CD4-positive, alpha-beta T cell treated with Interleukin-12 subunit alpha and Interleukin-12 subunit beta, for 1 hour (primary cell): Measurements from ENCODE around the gene SLC12A7.
"Not testable (repeated sequence)": the region's sequence is repeated elsewhere in the genome, so short reads cannot be mapped to it uniquely, and the experiment has no call there.

Source experiments
- DNase-seq: peaks from one replicate; pipeline ENCODE4 v3.0.0-alpha.2; 2020

The SLC12A7 gene

DNA sequence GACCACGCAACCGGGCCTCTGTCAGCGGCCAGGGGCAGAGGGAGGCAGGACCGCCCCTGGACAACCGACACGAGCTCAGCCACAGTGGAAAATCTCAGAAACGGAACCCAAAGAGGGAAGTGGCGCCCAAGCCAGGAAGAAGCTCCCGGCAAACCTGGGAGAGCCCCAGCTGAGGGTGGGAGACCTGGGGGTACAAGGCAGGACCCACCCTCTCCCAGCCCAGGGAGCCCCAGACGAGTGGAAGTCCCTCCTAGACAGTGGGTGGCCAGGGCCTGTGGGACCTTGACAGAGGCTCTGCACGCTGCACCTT is 3.0 kb downstream of the SLC12A7 start:
- DNase-seq, result no peak

- DNase-seq, result no peak
These were observed 3.6 kb downstream of the SLC12A7 start for GRCh38 chr5:1108023-1108864.

DNA sequence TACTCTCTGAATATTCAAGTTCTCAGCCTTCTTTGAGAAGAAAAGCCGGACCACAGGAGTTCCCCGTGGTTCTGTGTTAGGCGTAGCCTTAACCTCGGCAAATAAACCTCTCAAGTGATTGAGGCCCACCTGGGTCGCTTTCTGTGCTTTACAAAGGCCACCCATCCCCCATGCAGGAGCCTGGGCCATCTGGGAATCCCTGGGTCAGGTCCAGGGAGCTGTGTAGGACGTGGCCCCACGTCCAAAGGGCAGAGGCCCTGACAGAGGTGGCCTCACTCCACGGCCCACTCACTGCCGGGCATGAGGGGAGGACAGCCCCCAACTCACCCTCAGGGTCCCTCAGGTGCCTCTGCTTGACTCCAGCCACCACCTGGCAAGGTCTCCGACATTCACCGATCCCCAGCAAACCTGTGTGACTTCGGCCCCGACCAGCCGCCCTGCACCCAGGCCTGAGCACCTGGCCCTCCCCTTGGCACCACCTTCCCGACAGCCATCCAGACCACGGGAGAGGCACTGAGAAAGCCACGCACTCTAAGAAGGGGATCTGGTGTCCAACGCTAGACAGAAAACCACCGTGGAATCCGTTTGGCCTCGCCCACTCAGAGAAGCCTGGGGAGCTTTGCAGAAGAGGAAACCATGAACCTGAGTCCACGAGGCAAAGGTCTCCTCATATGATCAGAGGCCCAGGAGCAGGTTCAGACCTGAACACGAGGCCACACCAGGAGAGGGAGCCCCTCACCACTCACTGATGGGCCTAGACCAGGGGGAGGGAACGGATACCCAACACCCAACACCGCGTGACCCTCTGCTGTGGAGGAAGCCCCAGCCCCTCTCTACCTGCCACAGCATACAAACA is 4.5 kb downstream of the SLC12A7 start:
- DNase-seq, result no peak

- DNase-seq, result no peak
These were observed 5.3 kb downstream of the SLC12A7 start for GRCh38 chr5:1106385-1107166.

- DNase-seq, result peak; percentile 52
These were observed 6.3 kb downstream of the SLC12A7 start for GRCh38 chr5:1105350-1106265.

GRCh38 chr5:1104327-1105006 is 7.4 kb downstream of the SLC12A7 start:
- DNase-seq, result peak; percentile 39

DNA sequence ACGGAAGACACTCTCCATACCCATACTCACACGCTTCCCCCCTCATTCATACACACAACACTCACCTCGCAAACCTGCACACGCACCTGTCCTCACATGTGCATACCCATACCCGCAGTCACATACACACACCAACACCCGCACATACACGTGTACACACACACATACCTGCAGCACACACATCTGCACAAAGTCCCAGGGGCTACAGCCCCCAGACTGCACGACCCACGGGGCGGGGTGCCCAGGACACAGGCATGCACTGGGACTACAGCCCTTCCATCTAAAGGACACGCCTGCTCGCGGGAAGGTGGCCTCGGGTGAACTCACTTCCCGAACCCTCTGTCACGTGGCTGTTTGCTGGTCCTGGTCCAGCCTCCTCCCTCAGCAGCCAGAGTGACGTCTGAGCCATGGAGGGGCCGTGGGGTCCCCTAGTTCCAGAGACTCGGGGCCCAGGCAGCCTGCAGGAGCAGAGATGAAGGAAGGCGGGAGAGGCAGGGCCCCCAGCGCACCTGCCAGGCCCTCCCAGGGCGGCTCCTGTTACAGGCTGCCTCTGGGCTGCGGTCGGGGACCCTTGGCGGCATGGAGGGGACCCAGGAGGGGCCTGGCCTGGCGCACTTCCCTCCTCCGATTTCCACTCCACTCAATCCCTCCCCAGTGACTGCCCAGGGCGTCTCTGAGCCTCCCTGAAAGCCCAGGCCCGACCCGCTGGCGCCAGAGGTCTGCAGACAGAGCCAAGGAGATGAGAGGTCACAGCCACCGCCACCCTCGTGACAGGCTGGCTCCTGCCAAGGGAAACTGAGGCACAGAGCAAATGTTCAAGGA is 8.1 kb downstream of the SLC12A7 start:
- no peak for DNase-seq

DNA sequence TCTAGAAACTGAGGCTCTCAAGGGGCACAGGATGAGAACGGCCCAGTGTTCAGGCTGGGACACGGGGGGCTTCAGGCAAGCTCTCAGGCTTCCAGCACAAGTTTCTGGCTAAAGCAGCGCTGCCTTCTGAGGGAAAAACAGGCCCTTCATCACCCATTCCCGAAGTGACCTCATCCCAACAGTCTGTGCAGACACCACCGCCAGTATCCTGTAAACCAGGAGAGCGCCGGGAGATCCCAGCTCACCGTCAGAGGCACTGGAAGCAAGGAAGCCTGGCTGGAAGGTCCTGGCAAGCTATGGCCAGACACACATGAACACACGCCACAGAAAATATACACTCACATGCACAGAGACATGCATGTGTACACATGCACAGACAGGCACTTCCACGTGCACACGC is 8.8 kb downstream of the SLC12A7 start:
- DNase-seq, result no peak

DNA sequence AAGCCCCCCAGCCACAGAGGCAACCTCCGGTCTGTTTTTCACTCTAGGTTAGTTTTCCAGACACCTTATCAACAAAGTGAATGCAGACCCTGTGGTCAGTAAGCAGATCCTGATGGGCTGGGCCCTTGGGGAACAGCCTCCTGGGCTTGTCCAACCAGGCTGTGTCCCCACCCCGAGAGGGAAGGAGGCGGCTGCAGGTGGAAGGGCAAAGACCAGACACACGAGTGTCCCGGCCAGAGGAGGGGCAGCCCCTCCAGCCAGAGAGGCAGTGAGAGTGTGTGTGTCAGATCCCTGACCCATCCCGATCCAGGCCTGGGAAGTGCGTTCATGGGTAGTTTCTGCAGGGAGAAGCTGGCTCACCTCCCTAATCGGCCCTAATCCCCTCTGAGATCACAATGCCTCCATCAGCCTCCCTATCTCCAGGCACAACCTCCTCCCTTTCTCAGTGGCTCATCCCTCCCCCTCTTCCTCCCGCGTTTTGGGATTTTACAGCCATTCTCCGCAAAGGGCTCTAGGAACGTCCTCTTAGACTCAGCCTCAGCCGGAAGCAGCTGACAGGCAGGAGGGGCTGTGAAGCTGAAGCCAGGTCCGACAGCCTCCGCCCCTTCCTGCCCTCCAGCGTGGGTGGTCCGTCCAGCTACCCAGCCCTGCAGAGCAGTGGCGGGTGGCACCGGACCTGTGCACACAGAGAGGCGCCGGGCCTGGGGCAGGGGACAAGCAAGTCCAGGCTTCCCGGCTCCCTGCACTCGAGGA is 9.7 kb downstream of the SLC12A7 start:
- DNase-seq, result no peak

DNA sequence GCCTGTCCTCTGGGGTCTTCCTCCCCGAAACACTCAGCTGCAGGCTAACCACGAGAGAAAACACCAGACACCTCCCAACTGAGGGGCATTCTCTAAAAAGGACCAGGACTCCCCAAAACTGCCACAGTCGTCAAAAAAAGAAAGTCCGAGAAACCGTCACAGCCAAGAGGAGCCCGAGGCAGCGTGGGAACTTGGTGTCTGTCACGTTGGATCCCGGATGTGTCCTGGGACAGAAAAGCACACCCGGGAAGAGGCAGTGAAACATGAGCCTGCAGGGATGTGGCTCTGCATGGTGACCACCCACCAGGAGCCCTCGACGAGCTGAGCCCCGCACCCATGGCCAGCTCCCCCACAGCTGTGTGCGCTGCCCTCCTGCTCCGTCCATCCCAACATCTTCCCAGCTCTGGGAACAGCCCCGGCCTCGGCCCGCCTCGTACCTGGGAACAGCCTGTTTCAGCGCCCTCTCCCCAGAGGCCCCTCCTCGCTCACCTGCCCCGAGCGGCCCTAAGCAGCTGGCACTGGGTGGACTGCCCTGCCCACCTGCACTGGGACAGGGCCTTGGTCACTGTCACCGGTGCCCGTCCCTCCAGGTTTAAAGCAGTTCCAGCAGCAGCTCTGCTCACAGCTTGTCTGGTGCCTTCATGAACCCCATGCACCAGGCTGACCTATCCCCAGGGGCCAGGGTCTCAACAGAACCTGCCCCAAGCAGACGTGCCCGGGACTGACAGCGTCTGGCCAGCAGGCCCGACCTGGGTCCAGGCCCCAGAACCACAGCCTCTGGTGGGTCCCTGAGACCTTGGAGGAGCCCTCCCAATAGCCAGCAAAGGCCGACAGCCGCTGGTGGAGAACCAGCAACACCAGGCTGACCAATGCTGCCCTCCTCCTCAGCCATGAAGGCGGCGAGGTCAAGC is 10.9 kb downstream of the SLC12A7 start:
- no peak for DNase-seq

- DNase-seq, result no peak
These were observed 11.8 kb downstream of the SLC12A7 start for GRCh38 chr5:1099926-1100663.

DNA sequence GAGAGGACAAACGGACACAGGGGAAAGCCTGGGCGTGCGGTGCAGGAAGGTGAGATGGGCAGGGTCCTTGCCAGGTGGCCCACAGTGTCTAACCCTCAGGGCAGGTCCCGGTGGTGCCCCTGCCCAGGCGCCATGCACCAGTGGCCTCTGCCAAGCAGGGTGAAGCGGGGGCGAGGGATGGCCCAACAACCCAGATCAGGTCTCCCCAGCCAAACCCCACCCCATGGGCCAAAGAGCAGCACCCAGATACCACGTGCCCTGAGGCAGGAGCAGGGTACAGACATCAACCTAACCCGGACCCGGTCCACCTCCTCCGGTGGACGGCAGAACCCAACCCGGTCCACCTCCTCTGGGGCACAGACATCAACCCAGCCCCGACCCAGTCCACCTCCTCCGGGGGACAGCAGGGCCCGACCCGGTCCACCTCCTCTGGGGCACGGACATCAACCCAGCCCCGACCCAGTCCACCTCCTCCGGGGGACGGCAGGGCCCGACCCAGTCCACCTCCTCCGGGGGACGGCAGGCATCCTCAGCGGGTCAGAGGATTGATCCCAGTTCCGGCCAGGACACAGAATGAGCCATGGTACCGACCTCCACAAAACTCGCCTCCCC is 12.8 kb downstream of the SLC12A7 start:
- no peak for DNase-seq

GRCh38 chr5:1097988-1098385 is 13.9 kb downstream of the SLC12A7 start:
- not testable (repeated sequence) for DNase-seq

DNA sequence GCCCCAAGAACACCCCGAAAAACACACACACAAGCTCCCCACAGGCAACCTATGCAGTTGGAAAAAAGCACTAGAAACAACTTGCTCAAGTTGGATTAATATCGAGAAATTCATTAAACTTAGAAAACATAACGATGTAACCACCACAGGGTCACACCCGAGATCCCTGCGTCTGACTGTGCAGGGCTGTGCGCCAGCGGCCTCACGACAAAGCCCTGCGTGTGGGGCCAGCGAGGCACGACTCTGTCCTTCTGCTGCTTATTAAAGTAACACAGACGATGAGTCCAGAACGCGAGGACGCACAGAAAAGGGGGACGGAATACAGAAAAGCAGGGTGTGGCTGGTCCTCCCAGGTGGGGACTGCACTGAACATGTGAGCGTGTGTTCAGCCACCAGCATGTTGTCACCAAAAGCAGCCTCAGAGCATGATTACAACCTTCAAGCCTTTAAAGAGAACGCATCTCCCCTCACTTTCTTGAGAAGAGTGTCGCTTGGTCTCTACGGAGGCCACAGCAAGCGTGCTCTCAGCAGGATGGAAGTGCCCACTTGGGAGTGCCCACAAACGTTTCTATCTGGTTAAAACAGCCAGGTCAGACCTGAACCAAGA is 14.4 kb downstream of the SLC12A7 start:
- no peak for DNase-seq

- DNase-seq, result no peak
These were observed 15.0 kb downstream of the SLC12A7 start for GRCh38 chr5:1096838-1097237.

DNA sequence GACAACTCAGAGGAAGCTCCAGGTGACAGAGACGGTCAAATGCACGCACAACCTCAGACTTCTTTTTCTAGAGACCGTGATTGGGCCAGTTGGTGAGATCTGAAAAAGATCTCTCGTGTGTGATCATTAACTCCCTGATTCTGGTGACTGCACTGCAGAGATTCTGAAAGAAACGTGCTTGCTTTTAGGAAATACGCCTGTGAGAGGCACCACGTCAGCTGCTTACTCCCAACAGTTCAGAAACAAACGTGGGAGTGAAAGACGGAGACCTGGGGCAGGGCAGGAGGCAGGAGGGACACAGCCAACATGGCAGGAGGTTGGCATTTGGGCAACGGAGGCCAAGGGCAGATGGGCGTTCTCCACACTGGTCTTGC is 15.9 kb downstream of the SLC12A7 start:
- no peak for DNase-seq

GRCh38 chr5:1095302-1095989 is 16.4 kb downstream of the SLC12A7 start:
- no peak for DNase-seq
